GM12892 (cell line): ENCODE data around the gene TNK1.

Experiments
- POLR2A ChIP-seq: IDR thresholded peaks from 2 replicates; pipeline ENCODE4 v1.6.1; 2011; ENCODE audit warnings: low read depth, low read length, control low read depth
- POLR2AphosphoS5 ChIP-seq: IDR thresholded peaks from 2 replicates; pipeline ENCODE4 v1.6.1; 2011; ENCODE audit warnings: low read depth, low read length, control low read depth
- TAF1 ChIP-seq: IDR thresholded peaks from 2 replicates; pipeline ENCODE4 v1.6.1; 2011; ENCODE audit warnings: low read depth, mild to moderate bottlenecking, control low read depth, low read length, borderline replicate concordance

GRCh38 chr17:7389924-7390910 is 9.3 kb downstream of the TNK1 start:
- no peak for TF ChIP-seq POLR2A
- TF ChIP-seq POLR2AphosphoS5: no peak
- TF ChIP-seq TAF1: no peak
